Left ventricle myocardium superior (tissue), 1 donor: ENCODE measurements around the gene POU6F1. TPM values are rescaled to one million over a fixed set of nuclear protein-coding genes. Genes with fewer than 3 reads are reported as not detected.
"Not testable (repeated sequence)": the region's sequence is repeated elsewhere in the genome, so short reads cannot be mapped to it uniquely, and the experiment has no call there.

Experiments used
- ATAC-seq: fragments of 200-7000 bp; cut with Tn5 transposase; one replicate; pipeline ENCODE4 v1.9.1; 2020; ENCODE audit warnings: mild to moderate bottlenecking, moderate library complexity
- DNase-seq: peaks from one replicate; pipeline ENCODE4 v3.0.0-alpha.2; 2020
- intact Hi-C: fragments of 100-400 bp; cut with micrococcal nuclease; formaldehyde crosslinking; loops from one replicate; pipeline ENCODE4 v1.11.0; 2022
- long read RNA-seq: library from polyadenylated mRNA; unstranded; transcript quantifications from one replicate; pipeline ENCODE4 v2.0.0, GENCODE V29; 2021
- total RNA-seq: library from RNA; stranded (reverse); fragmentation: NEBNext Ultra II Directional; extraction: Animal tissue kit (Norgen Biotek cat#: 25700); gene quantifications from one replicate; pipeline ENCODE4 v1.2.1, GENCODE V29; 2021
- donor health status: DM: no; HTN: yes; CAD: no; lungs with severe emphysema.

POU6F1 gene
- 9.9 TPM for total RNA-seq
- long read RNA-seq, partial matches to known transcripts: 3 of 3 reads
- long read RNA-seq, other reads (novel, unspliced or antisense): 0 of 3 reads

GRCh38 chr12:51217968-51218606 lies at the start of gene POU6F1:
TSS of gene POU6F1 (minus strand) at chr12:51218062. CDS start at chr12:51206836, 11,226 bp downstream.
- intact Hi-C loops: no loop called here
- peak; percentile 93 for ATAC-seq

GRCh38 chr12:51265024-51265423 lies 47.2 kb upstream of the POU6F1 start:
- intact Hi-C loops: no loop called here
- no peak for DNase-seq
- no peak for ATAC-seq

More at GRCh38 chr12:51217968-51218606, at the start of gene POU6F1:
- peak; percentile 83 for DNase-seq

GRCh38 chr12:51264297-51264696 lies 46.4 kb upstream of the POU6F1 start:
- intact Hi-C loops: no loop called here
- ATAC-seq (no peak), DNase-seq (no peak)

- intact Hi-C loops: no loop called here
- DNase-seq: no peak
- ATAC-seq: no peak
Measured at GRCh38 chr12:51263341-51263740, 45.5 kb upstream of the POU6F1 start.

- ATAC-seq (no peak), DNase-seq (no peak)
Measured at GRCh38 chr12:51262758-51263177, 44.9 kb upstream of the POU6F1 start.

GRCh38 chr12:51259600-51259999 lies 41.7 kb upstream of the POU6F1 start:
- ATAC-seq, DNase-seq, intact Hi-C loops: not testable (repeated sequence)

More at GRCh38 chr12:51262758-51263177, 44.9 kb upstream of the POU6F1 start:
- intact Hi-C loops: no loop called here

GRCh38 chr12:51254536-51254935 lies 36.7 kb upstream of the POU6F1 start:
- no peak for ATAC-seq
- intact Hi-C loops: no loop called here
- DNase-seq: no peak

GRCh38 chr12:51253276-51253675 lies 35.4 kb upstream of the POU6F1 start:
- no peak for ATAC-seq
- intact Hi-C loops: no loop called here
- DNase-seq: no peak

GRCh38 chr12:51247523-51248206 lies 29.8 kb upstream of the POU6F1 start:
- no peak for ATAC-seq

GRCh38 chr12:51246254-51246853 lies 28.5 kb upstream of the POU6F1 start:
- ATAC-seq: peak; percentile 65

More at GRCh38 chr12:51247523-51248206, 29.8 kb upstream of the POU6F1 start:
- DNase-seq: no peak
- intact Hi-C loops: no loop called here

GRCh38 chr12:51245476-51246253 lies 27.8 kb upstream of the POU6F1 start:
- DNase-seq (no peak), ATAC-seq (no peak)
- intact Hi-C loops: no loop called here

More at GRCh38 chr12:51246254-51246853, 28.5 kb upstream of the POU6F1 start:
- DNase-seq: no peak
- intact Hi-C loops: no loop called here

- intact Hi-C loops: no loop called here
- ATAC-seq: no peak
- no peak for DNase-seq
Measured at GRCh38 chr12:51244269-51244668, 26.4 kb upstream of the POU6F1 start.

- no peak for DNase-seq
- intact Hi-C loops: no loop called here
Measured at GRCh38 chr12:51242876-51243275, 25.0 kb upstream of the POU6F1 start.

GRCh38 chr12:51242120-51242519 lies 24.3 kb upstream of the POU6F1 start:
- ATAC-seq (no peak), DNase-seq (peak; percentile 43)
- intact Hi-C loops: no loop called here

More at GRCh38 chr12:51242876-51243275, 25.0 kb upstream of the POU6F1 start:
- ATAC-seq: no peak

- ATAC-seq: no peak
Measured at GRCh38 chr12:51240971-51241370, 23.1 kb upstream of the POU6F1 start.

GRCh38 chr12:51238510-51239334 lies 20.9 kb upstream of the POU6F1 start, which contains the start of gene DAZAP2:
TSS of gene DAZAP2 (plus strand) at chr12:51238826. CDS start at chr12:51238908, 82 bp downstream.
- ATAC-seq: peak; percentile 99
- DNase-seq: peak; percentile 98
- intact Hi-C loops: no loop called here

More at GRCh38 chr12:51240971-51241370, 23.1 kb upstream of the POU6F1 start:
- intact Hi-C loops: no loop called here
- DNase-seq: no peak

GRCh38 chr12:51238037-51238509 lies 20.2 kb upstream of the POU6F1 start:
- intact Hi-C loops: no loop called here
- no peak for DNase-seq
- ATAC-seq: no peak

- intact Hi-C loops: no loop called here
- ATAC-seq (no peak), DNase-seq (no peak)
Measured at GRCh38 chr12:51234530-51234929, 16.7 kb upstream of the POU6F1 start.
